ENCODE results near the gene GNPAT. TPM values are rescaled to one million over a fixed set of nuclear protein-coding genes. Genes with fewer than 3 reads are reported as not detected.
"Not testable (repeated sequence)": the region's sequence is repeated elsewhere in the genome, so short reads cannot be mapped to it uniquely, and the experiment has no call there.

The GNPAT gene
- total RNA-seq, 2 experiments from 2014 or later = 44.6 to 45.2 TPM

- CTCF ChIA-PET = no interaction called here
- H3K27me3 Mint-ChIP-seq = peaks cover 10% of the 10 kb centered on the region
Observed at GRCh38 chr1:231203259-231204057, 37.6 kb upstream of the GNPAT start.

GRCh38 chr1:231206856-231207255, 34.2 kb upstream of the GNPAT start:
- Mint-ChIP-seq H3K36me3 (ENCODE audit: low read depth) (no peaks in the 10 kb centered on the region), H3K27ac (no peak overlapping the region), H3K9me3 (no peaks in the 10 kb centered on the region), H3K4me3 (no peak overlapping the region), H3K4me1 (peaks cover 13% of the 10 kb centered on the region), H3K27me3 (peaks cover 5% of the 10 kb centered on the region)
- ChIA-PET POLR2A (no interaction called here), CTCF (interaction anchor here (1.3 to 1.4 kb wide), 2 partner anchors 10 to 290 kb away, joined by 3 to 4 read pairs; no protein-coding TSS in a partner anchor)
- DNase-seq = no peak

More at GRCh38 chr1:231203259-231204057, 37.6 kb upstream of the GNPAT start:
- DNase-seq = no peak
- Mint-ChIP-seq H3K27ac (no peak overlapping the region), H3K4me3 (no peak overlapping the region), H3K4me1 (peaks cover 9% of the 10 kb centered on the region), H3K36me3 (ENCODE audit: low read depth) (no peaks in the 10 kb centered on the region), H3K9me3 (no peaks in the 10 kb centered on the region)
- POLR2A ChIA-PET = interaction anchor here (0.7 kb wide), 1 partner anchor 231 kb away, joined by 3 read pairs; no protein-coding TSS in a partner anchor

- Mint-ChIP-seq H3K4me3 (no peak overlapping the region), H3K4me1 (peaks cover 9% of the 10 kb centered on the region), H3K9me3 (no peaks in the 10 kb centered on the region), H3K27me3 (peaks cover 5% of the 10 kb centered on the region), H3K27ac (no peak overlapping the region), H3K36me3 (ENCODE audit: low read depth) (no peaks in the 10 kb centered on the region)
- DNase-seq = no peak
- ChIA-PET POLR2A (no interaction called here), CTCF (interaction anchor here (1.3 to 1.4 kb wide), 2 partner anchors 9 to 291 kb away, joined by 3 to 4 read pairs; no protein-coding TSS in a partner anchor)
Observed at GRCh38 chr1:231207437-231207836, 33.6 kb upstream of the GNPAT start.

- Mint-ChIP-seq H3K36me3 (ENCODE audit: low read depth) (no peaks in the 10 kb centered on the region), H3K27me3 (peaks cover 4% of the 10 kb centered on the region), H3K4me1 (peaks cover 9% of the 10 kb centered on the region), H3K4me3 (no peak overlapping the region), H3K9me3 (no peaks in the 10 kb centered on the region), H3K27ac (no peak overlapping the region)
- POLR2A ChIA-PET = no interaction called here
- no peak for DNase-seq
- CTCF ChIA-PET = no interaction called here
Observed at GRCh38 chr1:231208980-231209379, 32.0 kb upstream of the GNPAT start.

GRCh38 chr1:231209531-231209930, 31.5 kb upstream of the GNPAT start:
- H3K27me3 Mint-ChIP-seq = peaks cover 4% of the 10 kb centered on the region
- no peak for DNase-seq
- H3K27ac Mint-ChIP-seq = no peak overlapping the region
- POLR2A ChIA-PET = no interaction called here
- CTCF ChIA-PET = interaction anchor here (0.8 to 2.1 kb wide), 4 partner anchors 117 to 413 kb away, joined by 3 to 12 read pairs (median 6); no protein-coding TSS in a partner anchor
- H3K4me3 Mint-ChIP-seq = no peak overlapping the region
- no peaks in the 10 kb centered on the region for H3K9me3 Mint-ChIP-seq
- H3K36me3 Mint-ChIP-seq (ENCODE audit: low read depth) = no peaks in the 10 kb centered on the region
- H3K4me1 Mint-ChIP-seq = peaks cover 9% of the 10 kb centered on the region

GRCh38 chr1:231210126-231210525, 30.9 kb upstream of the GNPAT start:
- POLR2A ChIA-PET = interaction anchor here (1.9 kb wide), 1 partner anchor 32 kb away, joined by 6 read pairs; the partner anchor contains the start of gene GNPAT
- Mint-ChIP-seq H3K9me3 (no peaks in the 10 kb centered on the region), H3K27ac (no peak overlapping the region), H3K27me3 (peaks cover 2% of the 10 kb centered on the region), H3K4me3 (no peak overlapping the region), H3K36me3 (ENCODE audit: low read depth) (no peaks in the 10 kb centered on the region), H3K4me1 (peaks cover 9% of the 10 kb centered on the region)
- no peak for DNase-seq
- CTCF ChIA-PET = interaction anchor here (0.8 to 2.1 kb wide), 6 partner anchors 10 to 567 kb away, joined by 3 to 12 read pairs (median 6); no protein-coding TSS in a partner anchor

GRCh38 chr1:231211005-231211857, 29.8 kb upstream of the GNPAT start:
- DNase-seq = peak; percentile 89
- Mint-ChIP-seq H3K27me3 (peaks cover 5% of the 10 kb centered on the region), H3K9me3 (no peaks in the 10 kb centered on the region), H3K4me3 (peak overlapping the region; percentile 72), H3K36me3 (ENCODE audit: low read depth) (no peaks in the 10 kb centered on the region), H3K27ac (no peak overlapping the region), H3K4me1 (peaks cover 12% of the 10 kb centered on the region)
- CTCF ChIA-PET = interaction anchor here (0.6 to 2.1 kb wide), 12 partner anchors 9 to 1258 kb away, joined by 3 to 12 read pairs (median 3); partner anchors contain the start of gene FAM89A
- POLR2A ChIA-PET = interaction anchor here (1.9 kb wide), 1 partner anchor 31 kb away, joined by 6 read pairs; the partner anchor contains the start of gene GNPAT

GRCh38 chr1:231212301-231212700, 28.7 kb upstream of the GNPAT start:
- H3K4me3 Mint-ChIP-seq; H3K27ac Mint-ChIP-seq; H3K27me3 Mint-ChIP-seq; H3K36me3 Mint-ChIP-seq (ENCODE audit: low read depth); DNase-seq; H3K9me3 Mint-ChIP-seq; POLR2A ChIA-PET: not testable (repeated sequence)
- peaks cover 12% of the 10 kb centered on the region for H3K4me1 Mint-ChIP-seq
- CTCF ChIA-PET = interaction anchor here (0.8 to 1.5 kb wide), 2 partner anchors 15 to 297 kb away, joined by 3 read pairs; no protein-coding TSS in a partner anchor

- H3K27me3 Mint-ChIP-seq = peaks cover 9% of the 10 kb centered on the region
- no peak overlapping the region for H3K4me3 Mint-ChIP-seq
- H3K27ac Mint-ChIP-seq = no peak overlapping the region
- POLR2A ChIA-PET = interaction anchor here (1.1 kb wide), 1 partner anchor 124 kb away, joined by 3 read pairs; the partner anchor contains the start of genes EXOC8 and SPRTN
- DNase-seq = no peak
- peaks cover 12% of the 10 kb centered on the region for H3K4me1 Mint-ChIP-seq
- H3K36me3 Mint-ChIP-seq (ENCODE audit: low read depth) = no peaks in the 10 kb centered on the region
- CTCF ChIA-PET = interaction anchor here (0.6 to 0.7 kb wide), 2 partner anchors 14 to 102 kb away, joined by 3 to 5 read pairs; no protein-coding TSS in a partner anchor
- H3K9me3 Mint-ChIP-seq = no peaks in the 10 kb centered on the region
Observed at GRCh38 chr1:231213831-231214573, 27.0 kb upstream of the GNPAT start.

- Mint-ChIP-seq H3K4me3 (no peak overlapping the region), H3K36me3 (ENCODE audit: low read depth) (no peaks in the 10 kb centered on the region), H3K4me1 (peaks cover 12% of the 10 kb centered on the region), H3K27me3 (peaks cover 9% of the 10 kb centered on the region), H3K9me3 (no peaks in the 10 kb centered on the region), H3K27ac (no peak overlapping the region)
- CTCF ChIA-PET = interaction anchor here (0.7 kb wide), 1 partner anchor 345 kb away, joined by 4 read pairs; no protein-coding TSS in a partner anchor
- POLR2A ChIA-PET = interaction anchor here (1.1 to 1.7 kb wide), 2 partner anchors 25 to 123 kb away, joined by 3 read pairs; partner anchors contain the start of genes EXOC8 and SPRTN
- no peak for DNase-seq
Observed at GRCh38 chr1:231214918-231215680, 25.9 kb upstream of the GNPAT start.

GRCh38 chr1:231215681-231216385, 25.2 kb upstream of the GNPAT start:
- H3K4me1 Mint-ChIP-seq = peaks cover 12% of the 10 kb centered on the region
- peaks cover 9% of the 10 kb centered on the region for H3K27me3 Mint-ChIP-seq
- H3K36me3 Mint-ChIP-seq (ENCODE audit: low read depth) = no peaks in the 10 kb centered on the region
- H3K27ac Mint-ChIP-seq = no peak overlapping the region
- POLR2A ChIA-PET = interaction anchor here (1.7 kb wide), 1 partner anchor 24 kb away, joined by 3 read pairs; no protein-coding TSS in a partner anchor
- no peak overlapping the region for H3K4me3 Mint-ChIP-seq
- no peak for DNase-seq
- H3K9me3 Mint-ChIP-seq = no peaks in the 10 kb centered on the region
- CTCF ChIA-PET = no interaction called here
